ENCODE data around the gene ADGRG3. TPM values are rescaled to one million over a fixed set of nuclear protein-coding genes. Genes with fewer than 3 reads are reported as not detected.

Gene ADGRG3
- total and polyA plus RNA-seq, 2 of the 13 experiments (the other 11 are each of a cell fraction or from before 2014, with no cell fraction given), result 2.7 to 11.8 TPM

DNA sequence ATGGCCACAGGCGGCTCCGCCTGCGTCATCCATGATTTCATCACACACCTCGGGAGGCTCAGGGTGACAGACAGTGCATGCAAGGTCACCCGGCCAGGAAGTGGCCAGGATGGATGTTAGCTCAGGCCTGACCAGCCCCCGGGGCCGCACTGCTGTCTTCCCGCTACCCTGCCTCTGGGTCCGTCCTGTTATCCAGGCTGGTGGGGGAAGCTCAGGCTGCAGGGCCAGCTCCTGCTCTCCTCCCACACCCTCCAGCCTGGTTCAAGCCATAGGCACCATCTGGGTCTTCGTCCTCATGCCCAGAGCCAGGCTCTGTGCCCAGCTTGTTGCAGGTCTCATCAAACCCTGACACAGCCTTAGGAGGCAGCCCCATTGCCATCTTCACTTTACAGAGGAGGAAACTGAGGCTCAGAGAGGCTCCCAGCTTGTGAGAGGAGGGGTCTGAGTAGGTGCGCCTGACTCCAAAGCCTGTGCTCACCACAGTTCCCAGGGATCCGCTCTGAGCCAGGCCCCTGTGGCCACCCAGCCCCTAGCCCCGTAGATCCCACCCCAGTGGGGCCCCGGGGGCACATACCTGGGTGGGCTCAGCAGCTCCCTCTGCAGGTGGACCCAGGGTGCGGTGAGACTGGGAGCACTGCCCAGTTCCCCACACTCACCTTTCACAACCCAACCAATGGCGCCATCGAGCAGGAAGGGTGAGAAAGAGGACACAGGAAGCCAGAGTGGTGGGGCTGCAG, 412 bp upstream of the ADGRG3 start (continued):
- TF ChIP-seq, protein P1, sequence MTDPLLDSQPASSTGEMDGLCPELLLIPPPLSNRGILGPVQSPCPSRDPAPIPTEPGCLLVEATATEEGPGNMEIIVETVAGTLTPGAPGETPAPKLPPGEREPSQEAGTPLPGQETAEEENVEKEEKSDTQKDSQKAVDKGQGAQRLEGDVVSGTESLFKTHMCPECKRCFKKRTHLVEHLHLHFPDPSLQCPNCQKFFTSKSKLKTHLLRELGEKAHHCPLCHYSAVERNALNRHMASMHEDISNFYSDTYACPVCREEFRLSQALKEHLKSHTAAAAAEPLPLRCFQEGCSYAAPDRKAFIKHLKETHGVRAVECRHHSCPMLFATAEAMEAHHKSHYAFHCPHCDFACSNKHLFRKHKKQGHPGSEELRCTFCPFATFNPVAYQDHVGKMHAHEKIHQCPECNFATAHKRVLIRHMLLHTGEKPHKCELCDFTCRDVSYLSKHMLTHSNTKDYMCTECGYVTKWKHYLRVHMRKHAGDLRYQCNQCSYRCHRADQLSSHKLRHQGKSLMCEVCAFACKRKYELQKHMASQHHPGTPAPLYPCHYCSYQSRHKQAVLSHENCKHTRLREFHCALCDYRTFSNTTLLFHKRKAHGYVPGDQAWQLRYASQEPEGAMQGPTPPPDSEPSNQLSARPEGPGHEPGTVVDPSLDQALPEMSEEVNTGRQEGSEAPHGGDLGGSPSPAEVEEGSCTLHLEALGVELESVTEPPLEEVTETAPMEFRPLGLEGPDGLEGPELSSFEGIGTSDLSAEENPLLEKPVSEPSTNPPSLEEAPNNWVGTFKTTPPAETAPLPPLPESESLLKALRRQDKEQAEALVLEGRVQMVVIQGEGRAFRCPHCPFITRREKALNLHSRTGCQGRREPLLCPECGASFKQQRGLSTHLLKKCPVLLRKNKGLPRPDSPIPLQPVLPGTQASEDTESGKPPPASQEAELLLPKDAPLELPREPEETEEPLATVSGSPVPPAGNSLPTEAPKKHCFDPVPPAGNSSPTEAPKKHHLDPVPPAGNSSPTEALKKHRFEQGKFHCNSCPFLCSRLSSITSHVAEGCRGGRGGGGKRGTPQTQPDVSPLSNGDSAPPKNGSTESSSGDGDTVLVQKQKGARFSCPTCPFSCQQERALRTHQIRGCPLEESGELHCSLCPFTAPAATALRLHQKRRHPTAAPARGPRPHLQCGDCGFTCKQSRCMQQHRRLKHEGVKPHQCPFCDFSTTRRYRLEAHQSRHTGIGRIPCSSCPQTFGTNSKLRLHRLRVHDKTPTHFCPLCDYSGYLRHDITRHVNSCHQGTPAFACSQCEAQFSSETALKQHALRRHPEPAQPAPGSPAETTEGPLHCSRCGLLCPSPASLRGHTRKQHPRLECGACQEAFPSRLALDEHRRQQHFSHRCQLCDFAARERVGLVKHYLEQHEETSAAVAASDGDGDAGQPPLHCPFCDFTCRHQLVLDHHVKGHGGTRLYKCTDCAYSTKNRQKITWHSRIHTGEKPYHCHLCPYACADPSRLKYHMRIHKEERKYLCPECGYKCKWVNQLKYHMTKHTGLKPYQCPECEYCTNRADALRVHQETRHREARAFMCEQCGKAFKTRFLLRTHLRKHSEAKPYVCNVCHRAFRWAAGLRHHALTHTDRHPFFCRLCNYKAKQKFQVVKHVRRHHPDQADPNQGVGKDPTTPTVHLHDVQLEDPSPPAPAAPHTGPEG (CRISPR knock-in tag; IDR thresholded peaks at IDR 0.05), result 0 out of 2 replicates have a peak, but pooled peaks have one; percentile 4
- TF ChIP-seq POLR2G (IDR thresholded peaks at IDR 0.05; ENCODE audit: low read depth, low read length) (peak; percentile 80), ZNF570 (CRISPR knock-in tag; IDR thresholded peaks at IDR 0.05; ENCODE audit: borderline replicate concordance) (no peak), ATF1 (CRISPR knock-in tag; IDR thresholded peaks at IDR 0.05) (no peak), MAFG (CRISPR knock-in tag; IDR thresholded peaks at IDR 0.05) (no peak), ZBTB38 (CRISPR knock-in tag; IDR thresholded peaks at IDR 0.05) (peak; percentile 88), YEATS4 (CRISPR knock-in tag; IDR thresholded peaks at IDR 0.05; ENCODE audit: borderline replicate concordance) (no peak), YEATS2 (CRISPR knock-in tag; IDR thresholded peaks at IDR 0.05; ENCODE audit: borderline replicate concordance) (peak; percentile 27), ARHGAP35 (CRISPR knock-in tag; IDR thresholded peaks at IDR 0.05; ENCODE audit: borderline replicate concordance) (0 out of 2 replicates have a peak, but pooled peaks have one; percentile 13), SRY (CRISPR knock-in tag; IDR thresholded peaks at IDR 0.05) (0 out of 2 replicates have a peak, but pooled peaks have one; percentile 39), ARNT (IDR thresholded peaks at IDR 0.05) (no peak), XRCC5 (optimal IDR thresholded peaks at IDR 0.05; ENCODE audit: low read length) (peak; percentile 66), ZNF121 (CRISPR knock-in tag; IDR thresholded peaks at IDR 0.05) (0 out of 2 replicates have a peak, but pooled peaks have one; percentile 44), MYPOP (CRISPR knock-in tag; IDR thresholded peaks at IDR 0.05) (peak; percentile 13; the same call in 1 of the 2 replicates), NFRKB (IDR thresholded peaks at IDR 0.05) (no peak), ZNF703 (CRISPR knock-in tag; IDR thresholded peaks at IDR 0.05; ENCODE audit: borderline replicate concordance) (no peak)
- TF ChIP-seq, protein P2, sequence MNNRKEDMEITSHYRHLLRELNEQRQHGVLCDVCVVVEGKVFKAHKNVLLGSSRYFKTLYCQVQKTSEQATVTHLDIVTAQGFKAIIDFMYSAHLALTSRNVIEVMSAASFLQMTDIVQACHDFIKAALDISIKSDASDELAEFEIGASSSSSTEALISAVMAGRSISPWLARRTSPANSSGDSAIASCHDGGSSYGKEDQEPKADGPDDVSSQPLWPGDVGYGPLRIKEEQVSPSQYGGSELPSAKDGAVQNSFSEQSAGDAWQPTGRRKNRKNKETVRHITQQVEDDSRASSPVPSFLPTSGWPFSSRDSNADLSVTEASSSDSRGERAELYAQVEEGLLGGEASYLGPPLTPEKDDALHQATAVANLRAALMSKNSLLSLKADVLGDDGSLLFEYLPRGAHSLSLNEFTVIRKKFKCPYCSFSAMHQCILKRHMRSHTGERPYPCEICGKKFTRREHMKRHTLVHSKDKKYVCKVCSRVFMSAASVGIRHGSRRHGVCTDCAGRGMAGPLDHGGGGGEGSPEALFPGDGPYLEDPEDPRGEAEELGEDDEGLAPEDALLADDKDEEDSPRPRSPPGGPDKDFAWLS (CRISPR knock-in tag; IDR thresholded peaks at IDR 0.05; ENCODE audit: borderline replicate concordance), result 0 out of 2 replicates have a peak, but pooled peaks have one; percentile 95
- TF ChIP-seq, protein P3, sequence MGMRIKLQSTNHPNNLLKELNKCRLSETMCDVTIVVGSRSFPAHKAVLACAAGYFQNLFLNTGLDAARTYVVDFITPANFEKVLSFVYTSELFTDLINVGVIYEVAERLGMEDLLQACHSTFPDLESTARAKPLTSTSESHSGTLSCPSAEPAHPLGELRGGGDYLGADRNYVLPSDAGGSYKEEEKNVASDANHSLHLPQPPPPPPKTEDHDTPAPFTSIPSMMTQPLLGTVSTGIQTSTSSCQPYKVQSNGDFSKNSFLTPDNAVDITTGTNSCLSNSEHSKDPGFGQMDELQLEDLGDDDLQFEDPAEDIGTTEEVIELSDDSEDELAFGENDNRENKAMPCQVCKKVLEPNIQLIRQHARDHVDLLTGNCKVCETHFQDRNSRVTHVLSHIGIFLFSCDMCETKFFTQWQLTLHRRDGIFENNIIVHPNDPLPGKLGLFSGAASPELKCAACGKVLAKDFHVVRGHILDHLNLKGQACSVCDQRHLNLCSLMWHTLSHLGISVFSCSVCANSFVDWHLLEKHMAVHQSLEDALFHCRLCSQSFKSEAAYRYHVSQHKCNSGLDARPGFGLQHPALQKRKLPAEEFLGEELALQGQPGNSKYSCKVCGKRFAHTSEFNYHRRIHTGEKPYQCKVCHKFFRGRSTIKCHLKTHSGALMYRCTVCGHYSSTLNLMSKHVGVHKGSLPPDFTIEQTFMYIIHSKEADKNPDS (CRISPR knock-in tag; IDR thresholded peaks at IDR 0.05), result no peak; the same call in 1 of the 2 replicates

All from HepG2 (cell line).